HG03039 (cell line): ENCODE data around the gene PROK1.
"Not testable (repeated sequence)": the region's sequence is repeated elsewhere in the genome, so short reads cannot be mapped to it uniquely, and the experiment has no call there.

Experiments
- ATAC-seq: cut with Tn5 transposase; IDR thresholded peaks from one replicate; pipeline ENCODE4 v1.9.1; 2021; ENCODE audit warnings: mild to moderate bottlenecking, moderate library complexity; ENCODE audit not compliant: unreplicated experiment

The PROK1 gene

DNA sequence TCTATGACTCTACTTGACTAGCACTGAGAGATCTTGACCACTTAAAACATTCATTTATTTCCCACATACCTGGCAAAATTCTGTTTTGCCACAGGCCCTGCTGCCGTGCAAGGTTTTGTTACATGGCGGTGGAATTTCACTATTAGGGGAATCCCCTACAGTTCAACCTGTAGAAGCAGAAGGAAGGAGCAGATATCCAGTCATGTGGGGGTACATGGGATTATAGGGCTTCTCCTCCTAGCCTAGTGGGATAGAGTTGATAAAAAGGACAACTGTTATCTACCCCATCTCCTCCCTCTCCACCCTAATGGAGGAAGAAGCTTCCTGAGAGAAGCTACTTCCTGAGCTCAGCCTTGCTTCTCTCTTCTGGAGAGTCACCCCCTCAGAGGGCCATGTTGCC, 17.7 kb upstream of the PROK1 start:
- ATAC-seq: no peak

DNA sequence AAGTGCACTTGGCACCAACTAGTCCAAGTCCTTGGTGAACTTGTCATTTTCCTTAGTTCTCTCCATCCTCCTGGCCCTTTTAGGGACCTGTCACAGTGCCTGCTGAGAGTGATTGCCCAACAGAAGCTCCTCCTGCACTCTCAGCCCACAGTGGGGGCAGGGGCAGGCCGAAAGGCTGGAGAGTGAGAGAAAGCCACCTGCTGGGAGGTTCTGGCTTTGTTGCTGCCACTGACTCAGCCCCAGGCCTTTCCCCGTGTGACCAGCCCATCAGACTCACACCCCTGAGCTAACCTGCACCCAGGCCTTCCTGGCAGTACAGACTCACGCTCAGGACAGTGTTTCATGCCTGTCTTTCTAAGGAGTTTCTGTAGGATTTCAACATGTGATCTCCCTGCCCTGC, 17.1 kb upstream of the PROK1 start:
- no peak for ATAC-seq

DNA sequence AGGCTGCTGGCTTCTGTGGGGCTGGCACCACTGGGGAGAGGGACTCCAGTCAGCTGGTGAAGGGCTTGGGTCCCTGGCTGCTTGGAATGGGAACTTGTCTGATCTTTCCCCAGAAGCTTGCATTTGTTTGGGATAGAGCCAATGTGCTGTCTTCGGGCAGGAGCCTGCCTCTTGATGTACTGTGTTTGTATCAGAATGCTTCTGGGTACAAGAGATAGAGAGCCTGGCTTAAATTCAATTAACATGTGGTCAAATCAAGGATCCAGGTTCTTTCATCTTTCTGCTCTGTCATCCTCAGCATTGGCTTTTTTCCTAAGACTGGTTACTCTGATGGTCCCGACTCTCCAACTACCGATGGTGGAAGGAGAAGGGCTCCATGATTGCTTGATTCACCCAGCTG, 16.0 kb upstream of the PROK1 start:
- no peak for ATAC-seq

DNA sequence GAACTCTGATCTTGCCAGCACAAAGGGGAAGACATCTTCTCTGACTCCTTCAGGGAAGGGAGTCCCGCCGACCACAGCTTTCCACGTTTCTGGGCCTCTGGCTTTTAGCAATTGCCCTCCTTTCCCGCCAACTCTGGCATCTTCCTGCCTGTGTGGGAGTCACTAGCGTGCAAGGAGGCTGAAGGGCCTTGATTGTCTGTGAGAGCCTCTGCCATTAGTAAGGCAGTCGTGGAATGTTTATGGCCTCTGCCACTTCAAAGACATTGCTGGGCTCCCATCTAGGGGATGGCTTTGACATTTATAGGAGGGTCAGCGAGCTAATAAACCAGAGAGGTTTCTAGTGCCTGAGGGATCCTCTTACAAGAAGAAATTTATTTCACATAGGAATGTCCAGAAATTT, 14.3 kb upstream of the PROK1 start:
- no peak for ATAC-seq

DNA sequence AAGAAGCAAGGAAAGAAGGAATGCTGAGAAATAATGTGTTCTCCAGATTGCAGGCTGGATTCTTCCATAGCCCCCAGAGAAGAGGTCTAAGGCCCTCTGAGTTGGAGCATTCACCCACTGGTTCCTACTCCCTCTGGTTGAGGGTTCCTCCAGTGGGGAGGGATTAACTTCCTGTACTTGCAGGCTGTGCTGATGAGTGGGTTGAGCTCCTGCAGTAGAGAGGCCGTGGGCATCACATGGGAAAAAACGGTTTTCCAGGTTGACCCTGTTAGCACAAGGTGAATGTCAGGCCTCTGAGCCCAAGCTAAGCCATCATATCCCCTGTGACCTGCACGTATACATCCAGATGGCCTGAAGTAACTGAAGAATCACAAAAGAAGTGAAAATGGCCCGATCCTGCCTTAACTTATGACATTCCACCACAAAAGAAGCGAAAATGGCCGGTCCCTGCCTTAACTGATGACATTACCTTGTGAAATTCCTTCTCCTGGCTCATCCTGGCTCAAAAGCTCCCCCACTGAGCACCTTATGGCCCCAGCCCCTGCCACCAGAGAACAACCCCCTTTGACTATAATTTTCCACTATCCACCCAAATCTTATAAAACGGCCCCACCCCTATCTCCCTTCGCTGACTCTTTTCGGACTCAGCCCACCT, 13.2 kb upstream of the PROK1 start:
- ATAC-seq: not testable (repeated sequence)

DNA sequence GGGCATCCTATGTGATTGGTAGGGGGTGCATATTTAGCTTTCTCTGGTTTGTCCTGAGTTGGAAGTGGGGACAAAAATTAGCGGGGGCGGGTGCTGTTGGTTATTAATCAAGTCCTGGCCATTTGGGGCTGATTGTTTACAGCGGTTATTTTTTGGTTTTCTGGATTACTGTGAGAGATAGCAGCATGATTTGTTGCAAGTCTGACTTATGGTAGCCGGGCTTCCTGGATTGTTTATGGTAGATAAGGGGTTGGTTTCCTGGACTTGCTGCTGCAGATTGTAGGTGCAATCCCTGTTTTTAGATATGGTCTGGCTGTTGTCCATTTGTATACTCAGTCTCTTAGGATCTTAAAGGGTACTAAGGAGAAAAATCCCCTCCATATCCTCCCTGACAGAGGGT, 12.1 kb upstream of the PROK1 start:
- no peak for ATAC-seq

DNA sequence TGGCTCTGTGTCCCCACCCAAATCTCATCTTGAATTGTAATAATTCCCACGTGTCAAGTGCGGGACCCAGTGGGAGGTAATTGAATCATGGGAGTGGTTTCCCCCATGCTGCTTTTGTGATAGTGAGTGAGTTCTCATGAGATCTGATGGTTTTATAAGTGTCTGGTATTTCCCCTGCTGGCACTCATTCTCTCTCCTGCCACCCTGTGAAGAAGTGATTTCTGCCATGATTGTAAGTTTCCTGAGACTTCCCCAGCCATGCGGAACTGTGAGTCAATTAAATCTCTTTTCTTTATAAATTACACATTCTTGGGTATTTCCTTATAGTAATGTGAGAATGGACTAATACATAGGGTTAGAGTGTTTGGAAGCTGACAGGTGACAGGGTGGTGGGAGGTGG, 11.1 kb upstream of the PROK1 start:
- ATAC-seq: not testable (repeated sequence)

DNA sequence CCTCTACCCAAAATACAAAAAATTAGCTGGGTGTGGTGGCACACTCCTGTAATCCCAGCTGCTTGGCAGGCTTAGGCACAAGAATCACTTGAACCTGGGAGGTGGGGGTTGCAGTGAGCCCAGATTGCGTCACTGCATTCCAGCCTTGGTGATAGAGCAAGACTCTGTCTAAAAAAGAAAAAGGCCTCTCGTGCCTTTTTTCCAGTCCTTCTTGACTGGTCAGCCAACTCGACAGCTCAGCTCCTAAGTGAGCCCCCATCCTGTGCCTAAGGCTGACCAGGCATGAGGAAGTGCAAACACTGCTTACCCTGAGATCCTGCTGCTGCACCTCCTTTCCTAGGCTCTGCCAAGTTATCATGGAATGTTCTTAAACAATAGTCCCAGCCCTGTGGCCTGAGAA, 10.1 kb upstream of the PROK1 start:
- no peak for ATAC-seq

DNA sequence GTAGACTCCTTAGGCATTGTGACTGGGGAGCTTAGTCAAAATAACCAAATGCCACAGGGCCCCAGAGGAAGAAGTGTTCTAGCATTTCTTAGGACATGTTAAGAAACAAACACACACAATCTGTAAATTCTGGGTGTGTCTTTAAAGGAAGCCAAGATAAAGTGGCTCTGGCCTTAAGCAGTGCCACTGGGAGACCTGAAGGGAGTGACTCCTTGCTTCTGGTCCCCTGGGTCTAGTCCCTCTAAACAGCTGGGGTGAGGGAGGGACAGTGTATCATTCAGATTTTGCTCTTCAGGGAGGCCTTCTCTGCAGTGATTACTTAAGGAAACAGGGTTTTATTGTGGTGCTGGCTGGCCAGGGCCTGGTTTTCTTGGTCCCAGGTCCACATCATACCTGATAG, 9.1 kb upstream of the PROK1 start:
- no peak for ATAC-seq

DNA sequence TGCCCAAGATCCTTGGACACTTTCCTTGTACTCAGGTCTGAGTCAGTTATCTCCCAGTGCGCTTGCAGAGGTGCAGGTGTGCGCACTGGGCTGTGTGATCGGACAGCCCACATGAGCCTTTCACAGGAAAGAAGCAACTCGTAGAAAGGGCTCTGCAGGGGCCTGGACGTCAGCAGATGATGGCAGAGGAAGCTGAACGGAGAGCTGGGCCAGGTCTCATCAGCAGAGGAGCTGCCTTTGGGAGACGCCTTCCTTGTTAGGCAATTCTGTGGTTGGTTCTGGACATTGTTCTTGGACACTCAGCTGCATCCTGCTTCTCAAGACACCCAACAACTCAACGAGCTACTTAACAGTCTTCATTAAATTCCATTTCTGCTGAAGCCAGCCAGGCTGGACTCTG, 7.5 kb upstream of the PROK1 start:
- no peak for ATAC-seq

DNA sequence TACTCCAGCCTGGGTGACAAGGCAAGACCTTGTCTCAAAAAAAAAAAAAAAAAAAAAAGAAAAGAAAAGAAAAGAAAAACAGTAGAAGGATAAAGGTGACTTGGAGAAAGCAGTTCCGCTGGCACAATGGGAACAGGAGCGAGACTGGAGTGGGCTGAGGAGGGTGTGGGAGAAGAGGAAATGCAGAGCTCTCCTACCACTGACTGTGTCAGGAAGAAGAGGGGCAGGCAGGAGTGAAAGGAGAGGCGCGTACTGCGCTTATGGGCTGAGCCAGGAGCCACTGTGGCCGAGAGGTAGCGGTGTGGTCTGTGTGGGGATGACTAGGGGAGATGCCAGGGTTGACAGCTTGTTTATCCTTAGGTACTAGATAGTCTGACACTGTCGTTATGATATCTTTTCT, 6.4 kb upstream of the PROK1 start:
- no peak for ATAC-seq

DNA sequence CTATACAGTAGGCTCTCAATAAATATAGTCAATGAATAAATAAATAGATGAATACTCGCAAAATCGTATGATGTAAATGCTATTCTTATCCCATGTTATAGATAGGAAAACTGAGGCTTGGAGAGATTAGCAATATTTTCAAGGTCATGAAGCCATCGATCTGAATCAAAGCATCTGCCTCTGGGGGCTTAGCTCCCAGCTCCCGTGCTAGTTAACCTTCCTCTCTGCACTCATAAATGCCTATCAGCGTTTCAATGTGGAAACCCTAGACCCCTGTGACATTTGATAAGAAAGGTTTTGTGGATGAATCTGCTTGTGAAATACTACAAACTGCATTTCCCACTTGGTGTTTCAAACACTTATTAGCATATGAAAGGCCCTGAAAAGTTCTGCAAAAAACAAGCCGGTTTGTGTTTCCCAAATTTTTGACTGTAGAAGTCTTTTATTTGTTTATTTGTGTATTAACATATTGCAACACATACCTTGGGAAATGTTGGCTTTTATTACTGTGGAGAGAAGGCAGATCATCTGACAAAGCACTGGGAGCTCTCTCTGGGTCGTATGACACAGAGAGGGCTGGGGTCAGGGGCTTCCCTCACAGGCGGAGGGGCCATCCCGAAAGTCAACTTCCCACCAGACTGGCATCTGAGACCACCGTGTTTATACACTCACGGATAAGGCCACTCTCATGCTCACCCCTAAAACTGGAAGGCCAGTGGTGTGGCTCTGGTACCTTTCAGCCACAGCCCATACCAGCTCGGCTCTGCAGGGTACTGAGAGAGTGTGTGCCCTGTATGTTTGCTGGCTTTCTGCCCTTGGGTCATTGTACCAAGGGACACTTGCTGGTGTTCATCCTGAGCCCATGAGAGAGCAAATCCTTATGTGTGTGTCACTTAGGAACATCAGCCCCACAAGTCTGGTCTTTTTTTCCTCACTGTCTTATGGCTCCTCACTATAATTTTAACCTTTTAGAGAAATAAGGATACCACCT, 993 bp upstream of the PROK1 start:
- no peak for ATAC-seq

DNA sequence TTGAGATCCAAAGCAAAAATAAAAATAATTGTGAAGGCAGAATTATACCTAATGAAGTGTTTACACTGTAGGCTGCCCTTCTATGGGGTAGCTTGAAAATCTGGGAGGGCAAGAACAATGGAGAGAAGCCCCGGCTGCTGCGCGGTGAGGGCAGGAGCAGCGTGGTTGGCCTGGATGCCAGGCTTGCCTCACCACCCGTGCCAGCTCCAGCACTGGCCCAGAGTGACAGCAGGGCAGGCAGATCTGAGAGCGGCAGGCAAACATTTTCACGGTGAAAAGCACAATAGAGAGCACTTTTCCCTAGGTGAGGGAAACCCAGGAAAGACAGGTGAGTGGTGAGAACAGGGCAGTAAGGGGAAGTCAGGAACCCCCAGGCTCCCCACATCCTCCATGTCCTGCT, 1.4 kb downstream of the PROK1 start:
- ATAC-seq: no peak

DNA sequence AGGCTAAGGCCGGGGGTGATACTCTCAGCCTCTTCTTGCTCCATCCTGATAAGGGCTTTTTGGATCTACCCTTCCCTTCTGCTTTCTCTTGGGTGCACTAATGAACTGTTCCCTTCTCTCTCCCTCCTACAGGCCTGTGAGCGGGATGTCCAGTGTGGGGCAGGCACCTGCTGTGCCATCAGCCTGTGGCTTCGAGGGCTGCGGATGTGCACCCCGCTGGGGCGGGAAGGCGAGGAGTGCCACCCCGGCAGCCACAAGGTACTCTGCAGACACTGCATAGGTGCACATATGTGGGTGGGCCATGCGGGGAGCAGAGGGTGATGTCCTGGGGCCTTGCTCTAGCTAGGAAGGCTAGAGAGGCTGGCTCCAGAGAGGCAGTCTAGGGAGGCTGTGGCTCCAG, 2.9 kb downstream of the PROK1 start:
- no peak for ATAC-seq

DNA sequence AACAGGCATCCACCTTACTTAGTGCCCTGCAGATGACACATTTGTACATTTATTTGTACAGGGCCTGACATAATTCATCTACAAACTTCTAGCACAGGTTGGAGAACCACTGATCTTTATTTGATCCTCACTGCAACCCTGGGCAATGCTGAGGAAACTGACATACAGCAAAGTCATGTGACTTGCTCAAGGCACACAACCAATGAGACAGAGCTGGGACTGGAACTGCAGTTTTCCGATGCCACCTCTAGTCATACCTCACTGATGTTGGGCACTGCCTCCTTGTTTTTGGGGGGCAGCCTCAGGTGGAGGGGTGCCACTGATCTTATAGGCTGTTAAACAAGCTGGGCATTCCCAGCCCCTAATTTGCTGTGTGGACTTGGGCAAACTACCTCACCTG, 3.4 kb downstream of the PROK1 start:
- ATAC-seq: no peak

DNA sequence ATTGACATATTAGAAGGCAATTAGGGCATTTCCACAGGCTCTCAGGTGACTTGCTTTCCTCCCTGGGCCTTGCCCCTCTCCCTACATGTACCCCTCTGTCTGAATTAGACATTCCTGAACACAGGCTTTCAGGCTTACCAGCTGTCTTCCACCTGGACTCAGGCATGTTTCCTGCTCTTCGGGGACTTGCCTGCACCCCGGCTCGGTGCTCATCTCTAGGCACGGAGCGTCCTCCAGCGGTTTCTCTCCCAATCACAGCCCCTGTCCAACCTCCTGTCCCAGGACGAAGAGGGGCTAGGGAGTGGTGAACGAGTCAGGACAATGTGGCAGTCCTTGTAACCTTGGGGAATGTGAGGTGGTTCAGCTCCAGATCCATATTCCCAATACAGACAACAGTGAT, 4.2 kb downstream of the PROK1 start:
- no peak for ATAC-seq

DNA sequence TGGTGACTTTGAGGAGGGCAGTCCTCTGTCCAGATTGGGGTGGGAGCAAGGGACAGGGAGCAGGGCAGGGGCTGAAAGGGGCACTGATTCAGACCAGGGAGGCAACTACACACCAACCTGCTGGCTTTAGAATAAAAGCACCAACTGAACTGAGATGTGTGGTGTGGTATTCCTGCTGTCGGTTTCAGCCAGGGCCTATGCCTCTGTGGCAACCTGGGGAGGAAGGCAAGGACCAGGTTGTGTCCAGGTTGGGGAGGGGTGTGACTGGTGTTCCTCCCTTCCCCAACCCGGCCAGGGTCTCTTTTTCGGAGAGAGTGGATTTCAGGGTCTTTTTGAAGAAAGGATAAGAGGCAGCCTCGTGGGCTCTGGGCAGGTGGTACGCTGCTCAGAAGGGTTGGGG, 6.3 kb downstream of the PROK1 start:
- ATAC-seq: no peak

DNA sequence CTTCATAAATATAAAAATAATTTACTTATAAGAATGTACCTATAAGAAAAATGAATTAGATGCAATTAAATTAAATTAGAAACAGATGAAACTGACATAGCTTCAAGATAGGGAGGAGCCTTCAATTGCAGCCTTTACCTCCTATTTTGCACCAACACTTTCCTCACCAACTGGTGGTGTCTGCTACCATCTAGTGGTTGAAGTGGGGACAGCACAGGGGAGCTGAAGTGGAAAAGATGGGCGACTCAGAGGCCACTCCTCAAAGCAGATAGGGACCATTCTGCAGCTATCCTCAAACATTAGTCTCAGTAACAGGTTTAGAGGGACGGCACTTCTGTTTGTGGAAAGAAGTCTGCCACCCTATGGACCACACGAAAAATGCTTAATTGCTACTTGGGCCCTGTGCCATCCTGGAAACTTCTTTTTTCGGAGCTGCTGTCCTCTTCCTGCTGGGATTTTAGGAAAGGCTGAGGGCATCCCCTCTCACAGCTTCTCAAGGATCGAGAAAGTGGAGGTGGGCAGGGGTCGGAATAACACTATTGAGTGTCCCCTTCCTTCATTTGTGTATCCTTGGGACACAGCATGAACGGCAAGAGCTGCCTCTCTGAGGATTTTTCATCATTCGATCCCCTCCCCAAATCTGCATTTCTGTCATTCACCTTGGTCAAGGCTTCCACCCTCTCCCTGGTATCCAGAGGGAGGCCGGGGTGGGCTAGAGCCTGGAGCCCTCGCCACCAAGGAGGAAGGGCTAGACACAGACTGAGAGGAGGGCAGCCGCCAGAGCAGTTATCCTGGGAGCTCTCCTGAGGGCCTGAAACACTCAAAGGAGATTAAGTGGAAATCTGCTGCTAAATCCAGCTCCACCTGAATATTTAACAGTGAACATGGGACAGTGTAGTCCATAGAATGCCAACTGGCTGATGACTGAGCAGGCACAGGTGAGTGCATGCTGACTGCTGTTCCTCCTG, 9.6 kb downstream of the PROK1 start:
- no peak for ATAC-seq

DNA sequence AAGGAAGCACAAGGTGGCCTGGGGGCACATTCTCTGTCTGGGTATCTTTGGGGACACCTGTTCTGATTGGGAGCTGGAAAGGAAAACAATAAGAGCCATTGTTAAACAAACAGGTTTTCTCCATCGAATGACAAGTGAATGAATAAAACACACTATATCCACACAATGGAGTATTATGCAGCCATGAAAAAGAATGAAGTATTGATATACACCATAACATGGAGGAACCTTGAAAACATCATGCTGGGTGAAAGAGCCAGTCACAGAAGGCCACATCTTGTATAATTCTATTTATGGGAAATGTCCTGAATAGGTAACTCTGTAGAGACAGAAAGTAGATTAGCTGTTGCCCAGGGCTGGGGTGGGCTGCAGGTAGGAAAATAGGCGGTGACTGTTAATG, 11.1 kb downstream of the PROK1 start:
- no peak for ATAC-seq

DNA sequence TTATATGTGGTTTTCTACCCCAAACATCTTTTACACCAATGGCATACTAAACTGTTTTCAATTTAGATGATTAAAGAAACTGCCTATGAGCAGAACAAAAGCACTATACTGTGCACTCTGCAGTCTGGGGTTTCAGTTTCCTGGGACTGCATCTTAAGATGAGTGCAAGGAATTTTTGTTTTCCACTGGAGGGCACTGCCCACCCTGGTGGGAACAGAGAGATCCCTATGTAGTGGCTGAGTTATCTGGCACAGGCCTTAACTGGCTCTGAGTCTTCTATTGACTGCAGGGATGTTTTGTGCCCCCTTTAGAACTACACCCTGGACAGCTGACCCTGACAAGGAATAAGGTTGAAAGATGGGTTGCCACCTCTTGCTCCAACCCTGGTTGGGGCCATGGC, 12.0 kb downstream of the PROK1 start:
- ATAC-seq: no peak

DNA sequence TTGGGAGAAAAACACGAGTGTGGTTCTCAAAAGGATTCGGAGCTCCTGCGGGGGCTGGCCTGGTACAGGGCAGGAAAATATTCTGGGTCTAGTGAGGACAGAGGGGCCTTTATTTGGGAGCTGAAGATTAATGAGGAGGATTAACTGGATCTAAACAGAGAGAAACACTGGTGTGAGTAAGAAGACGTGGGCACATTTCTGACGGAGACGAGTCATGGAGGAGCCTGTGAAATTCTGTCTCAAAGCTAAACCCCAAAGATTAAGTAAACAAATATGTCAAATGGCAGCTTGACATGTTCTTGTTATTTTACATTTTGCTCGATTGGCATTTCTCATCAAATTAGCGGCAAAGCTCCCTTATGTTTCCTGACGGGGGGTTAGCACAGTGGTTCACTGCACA, 12.8 kb downstream of the PROK1 start:
- no peak for ATAC-seq
